Measurements from ENCODE around the gene PLA2R1.

Gene PLA2R1

DNA sequence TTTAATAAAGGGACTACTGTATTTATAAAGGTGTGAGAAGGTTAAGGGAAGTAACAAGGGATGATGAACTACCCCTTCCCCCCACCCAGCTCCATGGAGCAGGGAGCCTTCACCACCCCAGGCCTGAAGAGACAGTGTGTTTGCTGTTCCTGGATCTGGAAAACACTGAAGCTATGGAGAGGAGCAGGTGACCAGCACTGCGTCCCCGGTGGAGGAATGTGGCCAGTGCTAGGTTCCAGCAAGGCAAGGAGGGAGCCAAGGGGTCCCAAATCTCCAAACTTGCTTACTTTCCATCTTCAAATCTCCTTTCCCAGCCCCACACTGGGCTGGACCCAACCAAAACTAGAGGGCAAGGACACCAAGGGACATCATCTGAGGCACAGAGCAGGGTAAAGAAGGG lies 135.7 kb downstream of the PLA2R1 start:
- H3K36me3 ChIP-seq (ENCODE audit: control insufficient read depth, insufficient read depth, low read length) = no peaks in the 10 kb centered on the region
- no peak overlapping the region for H3K4me3 ChIP-seq (ENCODE audit: low read length)
- H3K27me3 ChIP-seq (ENCODE audit: control insufficient read depth, insufficient read depth, low read length) = no peaks in the 10 kb centered on the region
- no peak overlapping the region for H3K9ac ChIP-seq (ENCODE audit: low read length)
- no peaks in the 10 kb centered on the region for H3K4me1 ChIP-seq (ENCODE audit: control insufficient read depth, insufficient read depth, low read length)
- no peak overlapping the region for H3K27ac ChIP-seq (ENCODE audit: low read depth, low read length)

DNA sequence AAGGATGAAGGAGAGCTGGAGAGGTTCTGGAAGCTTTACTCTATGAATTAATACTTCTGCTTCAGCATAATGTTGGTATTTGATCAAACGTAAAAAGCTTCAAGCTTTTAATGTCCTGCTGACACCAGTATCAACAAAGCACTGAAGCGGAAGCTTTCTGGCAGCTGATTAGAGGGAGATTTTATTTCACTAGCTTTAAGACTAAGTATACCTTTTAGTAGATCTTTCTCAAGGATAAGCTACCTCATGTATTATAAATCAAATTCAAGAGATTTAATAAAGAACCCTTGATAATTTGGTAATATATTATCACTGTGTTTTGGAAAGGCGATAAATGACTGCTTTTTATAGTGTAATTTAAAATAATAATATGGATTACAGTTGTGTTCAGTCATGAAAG lies 136.4 kb downstream of the PLA2R1 start:
- H3K9ac ChIP-seq (ENCODE audit: low read length) = no peak overlapping the region
- H3K4me1 ChIP-seq (ENCODE audit: control insufficient read depth, insufficient read depth, low read length) = no peaks in the 10 kb centered on the region
- no peaks in the 10 kb centered on the region for H3K27me3 ChIP-seq (ENCODE audit: control insufficient read depth, insufficient read depth, low read length)
- H3K4me3 ChIP-seq (ENCODE audit: low read length) = no peak overlapping the region
- no peaks in the 10 kb centered on the region for H3K36me3 ChIP-seq (ENCODE audit: control insufficient read depth, insufficient read depth, low read length)
- H3K27ac ChIP-seq (ENCODE audit: low read depth, low read length) = no peak overlapping the region

DNA sequence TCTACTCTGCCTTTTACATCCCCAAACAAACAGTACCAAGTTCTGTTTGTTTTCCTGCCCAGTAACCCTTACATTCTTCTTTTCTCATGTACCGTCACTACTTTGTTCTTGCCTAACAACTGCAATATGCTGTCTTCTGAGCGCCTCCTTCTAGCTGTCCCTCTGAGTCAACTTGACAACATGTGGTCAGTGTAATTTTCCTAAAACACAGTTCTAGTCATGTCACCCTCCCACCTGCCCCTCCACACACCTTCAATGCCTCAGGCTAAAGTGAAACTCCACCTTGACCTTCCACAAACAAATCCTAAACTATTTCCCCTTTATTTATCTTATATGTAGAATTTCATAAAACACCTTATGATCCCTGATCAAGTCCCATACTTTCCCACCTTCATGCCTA lies 139.9 kb downstream of the PLA2R1 start:
- Histone ChIP-seq H3K4me1 (ENCODE audit: control insufficient read depth, insufficient read depth, low read length) (no peaks in the 10 kb centered on the region), H3K27me3 (ENCODE audit: control insufficient read depth, insufficient read depth, low read length) (no peaks in the 10 kb centered on the region), H3K9ac (ENCODE audit: low read length) (no peak overlapping the region)

DNA sequence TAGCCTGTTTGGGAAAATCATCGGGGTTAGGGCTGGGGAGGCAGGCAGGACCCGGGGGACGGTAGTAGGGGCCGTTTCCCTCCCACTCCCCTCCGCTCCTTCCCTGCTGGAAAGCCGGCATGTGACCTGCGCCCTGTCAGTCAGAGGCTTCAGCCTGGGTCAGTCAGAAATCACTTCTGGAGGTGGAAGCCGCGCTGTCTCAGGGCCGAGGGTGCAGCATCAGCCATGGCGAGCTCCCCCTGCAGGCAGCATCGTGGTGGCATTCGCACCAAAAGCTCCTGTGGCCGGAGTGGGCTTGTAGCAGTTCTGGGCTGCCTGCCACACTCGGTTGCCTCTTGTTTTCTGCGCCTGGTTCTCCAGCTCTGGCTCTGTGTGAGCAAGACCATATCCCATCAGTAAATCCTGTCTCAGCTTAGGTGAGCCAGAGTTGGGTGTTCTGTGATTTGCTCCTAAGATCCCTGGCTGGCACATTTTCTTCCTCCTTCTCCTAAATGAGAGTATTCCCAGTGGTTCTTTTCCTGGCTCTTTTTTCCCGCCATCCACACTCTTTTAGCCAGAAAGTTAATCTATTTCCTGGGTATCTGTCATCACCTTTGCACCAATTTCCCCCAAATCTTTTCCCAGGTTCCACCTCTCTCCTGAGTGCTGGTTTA lies 140.5 kb downstream of the PLA2R1 start:
- H3K36me3 ChIP-seq (ENCODE audit: control insufficient read depth, insufficient read depth, low read length) = no peaks in the 10 kb centered on the region
- H3K27ac ChIP-seq (ENCODE audit: low read depth, low read length) = no peak overlapping the region
- no peak overlapping the region for H3K9ac ChIP-seq (ENCODE audit: low read length)
- no peak overlapping the region for H3K4me3 ChIP-seq (ENCODE audit: low read length)
- H3K27me3 ChIP-seq (ENCODE audit: control insufficient read depth, insufficient read depth, low read length) = no peaks in the 10 kb centered on the region
- no peaks in the 10 kb centered on the region for H3K4me1 ChIP-seq (ENCODE audit: control insufficient read depth, insufficient read depth, low read length)

More for the DNA sequence above, 139.9 kb downstream of the PLA2R1 start:
- Histone ChIP-seq H3K36me3 (ENCODE audit: control insufficient read depth, insufficient read depth, low read length) (no peaks in the 10 kb centered on the region), H3K27ac (ENCODE audit: low read depth, low read length) (no peak overlapping the region), H3K4me3 (ENCODE audit: low read length) (no peak overlapping the region)

- Histone ChIP-seq H3K9ac (ENCODE audit: low read length) (no peak overlapping the region), H3K36me3 (ENCODE audit: control insufficient read depth, insufficient read depth, low read length) (no peaks in the 10 kb centered on the region), H3K4me3 (ENCODE audit: low read length) (no peak overlapping the region), H3K27ac (ENCODE audit: low read depth, low read length) (no peak overlapping the region), H3K27me3 (ENCODE audit: control insufficient read depth, insufficient read depth, low read length) (no peaks in the 10 kb centered on the region), H3K4me1 (ENCODE audit: control insufficient read depth, insufficient read depth, low read length) (no peaks in the 10 kb centered on the region)
Observed at GRCh38 chr2:159916511-159916910, 145.9 kb downstream of the PLA2R1 start.

DNA sequence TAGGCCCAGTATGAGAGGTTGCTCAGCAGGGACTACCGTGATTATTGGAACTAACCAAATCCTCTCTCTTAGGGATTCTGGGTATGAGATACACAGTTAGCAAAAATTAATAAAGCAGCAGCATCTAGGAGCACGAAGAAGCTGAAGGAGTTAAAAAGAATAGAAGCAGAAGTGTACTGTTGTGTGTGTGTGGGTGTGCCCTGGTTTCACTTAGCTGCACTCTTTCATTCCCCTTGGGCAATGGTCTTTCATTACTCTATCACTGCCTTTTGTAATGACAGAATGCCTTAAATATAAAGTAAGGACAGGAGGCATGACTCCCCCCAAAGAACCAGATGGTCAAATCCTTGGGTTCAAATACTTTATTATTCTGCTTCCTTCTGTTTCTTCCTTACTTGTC lies 148.5 kb downstream of the PLA2R1 start:
- Histone ChIP-seq H3K27ac (ENCODE audit: low read depth, low read length) (no peak overlapping the region), H3K4me1 (ENCODE audit: control insufficient read depth, insufficient read depth, low read length) (no peaks in the 10 kb centered on the region), H3K9ac (ENCODE audit: low read length) (no peak overlapping the region)

GRCh38 chr2:159912580-159912979 lies 149.8 kb downstream of the PLA2R1 start:
- H3K36me3 ChIP-seq (ENCODE audit: control insufficient read depth, insufficient read depth, low read length) = no peaks in the 10 kb centered on the region
- H3K4me3 ChIP-seq (ENCODE audit: low read length) = no peak overlapping the region
- no peaks in the 10 kb centered on the region for H3K27me3 ChIP-seq (ENCODE audit: control insufficient read depth, insufficient read depth, low read length)
- no peak overlapping the region for H3K9ac ChIP-seq (ENCODE audit: low read length)
- no peak overlapping the region for H3K27ac ChIP-seq (ENCODE audit: low read depth, low read length)
- H3K4me1 ChIP-seq (ENCODE audit: control insufficient read depth, insufficient read depth, low read length) = no peaks in the 10 kb centered on the region

More for the DNA sequence above, 148.5 kb downstream of the PLA2R1 start:
- H3K36me3 ChIP-seq (ENCODE audit: control insufficient read depth, insufficient read depth, low read length) = no peaks in the 10 kb centered on the region
- H3K4me3 ChIP-seq (ENCODE audit: low read length) = no peak overlapping the region
- no peaks in the 10 kb centered on the region for H3K27me3 ChIP-seq (ENCODE audit: control insufficient read depth, insufficient read depth, low read length)

- Histone ChIP-seq H3K4me1 (ENCODE audit: control insufficient read depth, insufficient read depth, low read length) (no peaks in the 10 kb centered on the region), H3K27me3 (ENCODE audit: control insufficient read depth, insufficient read depth, low read length) (no peaks in the 10 kb centered on the region), H3K9ac (ENCODE audit: low read length) (no peak overlapping the region), H3K36me3 (ENCODE audit: control insufficient read depth, insufficient read depth, low read length) (no peaks in the 10 kb centered on the region), H3K27ac (ENCODE audit: low read depth, low read length) (no peak overlapping the region), H3K4me3 (ENCODE audit: low read length) (no peak overlapping the region)
Observed at GRCh38 chr2:159910951-159911350, 151.5 kb downstream of the PLA2R1 start.

- Histone ChIP-seq H3K9ac (ENCODE audit: low read length) (no peak overlapping the region), H3K4me3 (ENCODE audit: low read length) (no peak overlapping the region), H3K27ac (ENCODE audit: low read depth, low read length) (no peak overlapping the region), H3K27me3 (ENCODE audit: control insufficient read depth, insufficient read depth, low read length) (no peaks in the 10 kb centered on the region), H3K36me3 (ENCODE audit: control insufficient read depth, insufficient read depth, low read length) (no peaks in the 10 kb centered on the region), H3K4me1 (ENCODE audit: control insufficient read depth, insufficient read depth, low read length) (no peaks in the 10 kb centered on the region)
Observed at GRCh38 chr2:159908623-159909022, 153.8 kb downstream of the PLA2R1 start.

DNA sequence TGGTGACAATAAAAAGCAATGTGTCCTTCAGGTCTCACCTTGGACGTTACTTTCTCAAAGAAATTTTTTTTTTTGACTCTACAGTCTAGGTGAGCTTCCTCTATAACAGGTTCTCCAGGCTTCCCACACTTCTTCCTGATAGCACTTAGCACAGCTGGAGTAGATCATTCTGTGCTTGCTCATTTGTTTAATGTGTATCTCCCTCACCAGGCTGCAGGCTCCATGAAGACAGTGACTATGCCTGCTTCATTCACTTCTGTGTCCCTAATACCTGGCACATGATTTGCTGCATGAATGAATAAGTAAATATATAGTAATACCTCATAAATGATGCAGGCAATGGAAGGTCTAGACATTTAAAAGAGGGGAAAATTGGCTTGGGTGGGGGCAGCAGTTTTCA lies 154.5 kb downstream of the PLA2R1 start:
- Histone ChIP-seq H3K4me1 (ENCODE audit: control insufficient read depth, insufficient read depth, low read length) (no peaks in the 10 kb centered on the region), H3K27me3 (ENCODE audit: control insufficient read depth, insufficient read depth, low read length) (no peaks in the 10 kb centered on the region), H3K9ac (ENCODE audit: low read length) (no peak overlapping the region), H3K36me3 (ENCODE audit: control insufficient read depth, insufficient read depth, low read length) (no peaks in the 10 kb centered on the region), H3K27ac (ENCODE audit: low read depth, low read length) (no peak overlapping the region), H3K4me3 (ENCODE audit: low read length) (no peak overlapping the region)

DNA sequence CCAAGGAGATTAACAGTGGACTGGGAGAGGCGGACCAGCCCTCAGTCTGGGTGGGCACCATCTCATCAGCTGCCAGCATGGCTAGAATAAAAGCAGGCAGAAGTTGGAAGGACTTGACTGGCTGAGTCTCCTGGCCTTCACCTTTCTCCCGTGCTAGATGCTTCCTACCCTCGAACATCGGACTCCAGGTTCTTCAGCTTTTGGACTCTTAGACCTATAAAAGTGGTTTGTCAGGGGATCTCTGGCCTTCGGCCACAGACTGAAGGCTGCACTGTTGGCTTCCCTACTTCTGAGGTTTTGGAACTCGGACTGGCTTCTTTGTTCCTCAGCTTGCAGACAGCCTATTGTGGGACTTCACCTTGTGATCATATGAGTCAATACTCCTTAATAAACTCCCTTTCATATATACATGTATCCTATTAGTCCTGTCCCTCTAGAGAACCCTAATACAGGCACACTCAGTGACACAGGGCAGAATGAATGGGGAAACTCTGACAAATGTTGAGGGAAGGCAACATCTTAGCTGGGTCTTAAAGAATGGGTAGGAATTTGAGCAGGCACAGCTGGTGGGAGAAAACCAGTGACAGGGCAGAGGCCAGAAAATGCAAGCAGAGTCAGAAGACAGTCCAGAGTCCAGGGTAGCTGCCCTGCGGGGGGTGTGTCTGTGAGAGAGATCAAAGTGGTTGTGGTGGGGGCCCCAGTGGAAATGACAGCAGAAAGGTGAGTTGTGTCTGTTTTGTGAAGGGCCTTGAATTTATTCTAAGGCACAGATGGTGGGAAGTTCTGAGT lies 156.3 kb downstream of the PLA2R1 start:
- H3K36me3 ChIP-seq (ENCODE audit: control insufficient read depth, insufficient read depth, low read length) = no peaks in the 10 kb centered on the region
- no peak overlapping the region for H3K4me3 ChIP-seq (ENCODE audit: low read length)
- no peak overlapping the region for H3K9ac ChIP-seq (ENCODE audit: low read length)
- H3K27me3 ChIP-seq (ENCODE audit: control insufficient read depth, insufficient read depth, low read length) = no peaks in the 10 kb centered on the region
- no peak overlapping the region for H3K27ac ChIP-seq (ENCODE audit: low read depth, low read length)
- H3K4me1 ChIP-seq (ENCODE audit: control insufficient read depth, insufficient read depth, low read length) = no peaks in the 10 kb centered on the region

DNA sequence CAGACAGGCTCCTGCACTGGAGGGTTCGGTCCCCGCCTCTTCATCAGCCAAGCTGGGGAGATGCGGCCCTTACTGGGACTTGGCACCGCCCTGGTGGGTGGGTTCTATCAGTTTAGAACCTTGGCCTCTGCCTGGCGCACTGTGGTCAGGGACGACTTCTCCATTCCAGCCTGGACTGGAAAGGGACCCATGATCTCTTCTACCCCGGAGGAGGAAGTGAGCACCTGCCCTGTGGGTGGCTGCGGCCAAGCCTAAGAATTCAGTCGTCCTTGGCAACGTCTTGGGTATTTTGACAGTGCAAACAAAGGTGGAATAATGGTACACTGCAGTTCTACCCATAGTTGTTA lies 157.5 kb downstream of the PLA2R1 start:
- no peak overlapping the region for H3K9ac ChIP-seq (ENCODE audit: low read length)
- no peaks in the 10 kb centered on the region for H3K36me3 ChIP-seq (ENCODE audit: control insufficient read depth, insufficient read depth, low read length)
- H3K4me1 ChIP-seq (ENCODE audit: control insufficient read depth, insufficient read depth, low read length) = no peaks in the 10 kb centered on the region
- no peaks in the 10 kb centered on the region for H3K27me3 ChIP-seq (ENCODE audit: control insufficient read depth, insufficient read depth, low read length)
- peak overlapping the region; percentile 70 for H3K4me3 ChIP-seq (ENCODE audit: low read length)
- H3K27ac ChIP-seq (ENCODE audit: low read depth, low read length) = no peak overlapping the region

All from rectal smooth muscle tissue (tissue), 1 donor.